Measurements from ENCODE around the gene GON7. TPM values are rescaled to one million over a fixed set of nuclear protein-coding genes. Genes with fewer than 3 reads are reported as not detected.

GON7 gene
- polyA plus RNA-seq, 3 donors: 4.8 to 24.0 (median 22.7) TPM

GRCh38 chr14:93153121-93153520 lies 53.7 kb downstream of the GON7 start:
- Histone ChIP-seq H3K4me3 (replicated peaks in 1 of 3; ENCODE audit: low read depth in 2 of 3, low read length in 3 of 3) (no peak overlapping the region), H4K20me1 (ENCODE audit: insufficient read depth, low read length) (no peaks in the 10 kb centered on the region), H3K27ac (ENCODE audit: low read depth in 1 of 2, low read length in 2 of 2) (peak overlapping the region in 1 of 2 donors; percentile 37), H3K9me3 (replicated peaks in 1 of 2; ENCODE audit: control insufficient read depth in 1 of 2, insufficient read depth in 1 of 2, low read length in 2 of 2) (no peaks in the 10 kb centered on the region), H3K27me3 (ENCODE audit: control insufficient read depth in 2 of 2, insufficient read depth in 2 of 2, low read length in 2 of 2) (no peaks in the 10 kb centered on the region), H3K79me2 (ENCODE audit: insufficient read depth, low read length) (no peaks in the 10 kb centered on the region), H3K4me1 (ENCODE audit: control insufficient read depth in 1 of 2, insufficient read depth in 2 of 2, low read length in 2 of 2) (peaks cover 37 to 44% of the 10 kb centered on the region in 2 donors), H3K36me3 (replicated peaks in 1 of 2; ENCODE audit: control insufficient read depth in 1 of 2, insufficient read depth in 2 of 2, low read length in 2 of 2) (no peaks in the 10 kb centered on the region), H3K9ac (ENCODE audit: insufficient read depth, low read length, poor library complexity, severe bottlenecking) (no peak overlapping the region), H2AFZ (ENCODE audit: insufficient read depth, low read depth, low read length, poor library complexity, severe bottlenecking) (no peak overlapping the region), H3K4me2 (replicated peaks; ENCODE audit: extremely low read depth, low read length, poor library complexity, severe bottlenecking) (peak overlapping the region; percentile 0)
- Mint-ChIP-seq H3K4me1 (peaks cover 34% of the 10 kb centered on the region), H3K36me3 (no peaks in the 10 kb centered on the region), H3K9me3 (no peaks in the 10 kb centered on the region), H3K27me3 (ENCODE audit: low read depth in 3 of 3) (peaks cover 0 to 3% (median 0%) of the 10 kb centered on the region in 3 donors), H3K27ac (peak overlapping the region in 3 of 7 donors; percentile 40 to 71 (median 71)), H3K4me3 (no peak overlapping the region)
- TF ChIP-seq CTCF (IDR thresholded peaks at IDR 0.05): no peak
- 3% methylated on average over 3 of the region's 7 CpGs for WGBS (ENCODE audit: insufficient coverage)
- peak; percentile 36 to 48 (median 40) for DNase-seq
- intact Hi-C loops (cut with micrococcal nuclease): loop anchor here in 1 of 2 donors (5.0 kb wide), 1 partner anchor 46 kb away; no protein-coding TSS in a partner anchor

Other genes starting within 250 kb of the GON7 start
- gene ITPK1, start 91.1 kb downstream of the GON7 start, polyA plus RNA-seq: 100 to 1,000 TPM in 1 of 3 donors, 10 to 100 TPM in 2; 57.1 to 144 (median 63.0) TPM
- 10 to 100 TPM; 22.5 to 53.9 (median 22.6) TPM for gene MOAP1, start 22.2 kb downstream of the GON7 start, polyA plus RNA-seq
- gene LYSET, start 21.7 kb downstream of the GON7 start, polyA plus RNA-seq: 10 to 100 TPM; 10.8 to 43.3 (median 36.9) TPM
- gene UBR7, start 191 bp upstream of the GON7 start, polyA plus RNA-seq: 10 to 100 TPM in 2 of 3 donors, 1 to 10 TPM in 1; 8.2 to 16.7 (median 14.0) TPM
- gene BTBD7, start 126.0 kb upstream of the GON7 start, polyA plus RNA-seq: 1 to 10 TPM; 8.3 to 8.6 (median 8.5) TPM
- gene COX8C, start 140.1 kb upstream of the GON7 start, polyA plus RNA-seq: not detected
- under 1 TPM in 2 of 3 donors, not detected in 1; 0.01 to 0.02 TPM for gene UNC79, start 223.9 kb upstream of the GON7 start, polyA plus RNA-seq